ENCODE data around the gene KNDC1. TPM values are rescaled to one million over a fixed set of nuclear protein-coding genes. Genes with fewer than 3 reads are reported as not detected.
A peak's percentile ranks its signal among the peaks of the same experiment; 100 is the strongest.
"Not testable (repeated sequence)": the region's sequence is repeated elsewhere in the genome, so short reads cannot be mapped to it uniquely, and the experiment has no call there.

KNDC1 gene
- not detected for total RNA-seq

GRCh38 chr10:133159950-133160825, at the start of gene KNDC1:
KNDC1 (plus strand) TSS chr10:133160219; CDS start chr10:133160468, 249 bp downstream.
- no peak within 1 kb of the TSS for H3K27ac Mint-ChIP-seq
- no peaks in the 10 kb centered on the region for H3K36me3 Mint-ChIP-seq
- DNase-seq = peak; percentile 43
- H3K27me3 Mint-ChIP-seq = peaks cover 27% of the 10 kb centered on the region
- no peaks in the 10 kb centered on the region for H3K4me1 Mint-ChIP-seq
- H3K9me3 Mint-ChIP-seq = no peaks in the 10 kb centered on the region
- H3K4me3 Mint-ChIP-seq = no peak within 1 kb of the TSS

GRCh38 chr10:133110609-133111275, 49.3 kb upstream of the KNDC1 start:
- Mint-ChIP-seq H3K27me3 (peaks cover 5% of the 10 kb centered on the region), H3K4me3 (no peak overlapping the region), H3K4me1 (no peaks in the 10 kb centered on the region), H3K36me3 (no peaks in the 10 kb centered on the region), H3K27ac (no peak overlapping the region), H3K9me3 (peaks cover 22% of the 10 kb centered on the region)
- DNase-seq = no peak

GRCh38 chr10:133111640-133112039, 48.4 kb upstream of the KNDC1 start:
- H3K27ac Mint-ChIP-seq, H3K27me3 Mint-ChIP-seq, H3K36me3 Mint-ChIP-seq, H3K4me3 Mint-ChIP-seq, H3K4me1 Mint-ChIP-seq, DNase-seq: not testable (repeated sequence)
- peaks cover 21% of the 10 kb centered on the region for H3K9me3 Mint-ChIP-seq

- no peak for DNase-seq
- no peak overlapping the region for H3K4me3 Mint-ChIP-seq
- H3K36me3 Mint-ChIP-seq = no peaks in the 10 kb centered on the region
- H3K9me3 Mint-ChIP-seq = peaks cover 8% of the 10 kb centered on the region
- no peaks in the 10 kb centered on the region for H3K4me1 Mint-ChIP-seq
- no peak overlapping the region for H3K27ac Mint-ChIP-seq
- H3K27me3 Mint-ChIP-seq = peaks cover 5% of the 10 kb centered on the region
Observed at GRCh38 chr10:133113146-133113830, 46.7 kb upstream of the KNDC1 start.

GRCh38 chr10:133113847-133114246, 46.2 kb upstream of the KNDC1 start:
- Mint-ChIP-seq H3K4me1 (no peaks in the 10 kb centered on the region), H3K27me3 (peaks cover 5% of the 10 kb centered on the region), H3K36me3 (no peaks in the 10 kb centered on the region), H3K27ac (no peak overlapping the region), H3K9me3 (peaks cover 6% of the 10 kb centered on the region), H3K4me3 (no peak overlapping the region)
- no peak for DNase-seq

- Mint-ChIP-seq H3K9me3 (peaks cover 3% of the 10 kb centered on the region), H3K4me1 (no peaks in the 10 kb centered on the region), H3K36me3 (no peaks in the 10 kb centered on the region), H3K27ac (no peak overlapping the region), H3K27me3 (peaks cover 5% of the 10 kb centered on the region), H3K4me3 (no peak overlapping the region)
- DNase-seq = no peak
Observed at GRCh38 chr10:133114251-133114650, 45.8 kb upstream of the KNDC1 start.

- no peak overlapping the region for H3K27ac Mint-ChIP-seq
- H3K9me3 Mint-ChIP-seq = no peaks in the 10 kb centered on the region
- DNase-seq = no peak
- H3K4me3 Mint-ChIP-seq = no peak overlapping the region
- H3K4me1 Mint-ChIP-seq = no peaks in the 10 kb centered on the region
- H3K36me3 Mint-ChIP-seq = no peaks in the 10 kb centered on the region
- H3K27me3 Mint-ChIP-seq = peaks cover 5% of the 10 kb centered on the region
Observed at GRCh38 chr10:133114726-133115452, 45.1 kb upstream of the KNDC1 start.

GRCh38 chr10:133115453-133115842, 44.6 kb upstream of the KNDC1 start:
- no peaks in the 10 kb centered on the region for H3K9me3 Mint-ChIP-seq
- DNase-seq = no peak
- H3K27me3 Mint-ChIP-seq = peaks cover 5% of the 10 kb centered on the region
- no peak overlapping the region for H3K27ac Mint-ChIP-seq
- no peaks in the 10 kb centered on the region for H3K36me3 Mint-ChIP-seq
- no peaks in the 10 kb centered on the region for H3K4me1 Mint-ChIP-seq
- no peak overlapping the region for H3K4me3 Mint-ChIP-seq

GRCh38 chr10:133115976-133116375, 44.0 kb upstream of the KNDC1 start:
- Mint-ChIP-seq H3K4me1 (no peaks in the 10 kb centered on the region), H3K9me3 (no peaks in the 10 kb centered on the region), H3K36me3 (no peaks in the 10 kb centered on the region), H3K27ac (no peak overlapping the region), H3K27me3 (peaks cover 5% of the 10 kb centered on the region), H3K4me3 (no peak overlapping the region)
- DNase-seq = no peak

GRCh38 chr10:133116455-133116854, 43.6 kb upstream of the KNDC1 start:
- no peak for DNase-seq
- Mint-ChIP-seq H3K27me3 (peaks cover 5% of the 10 kb centered on the region), H3K4me3 (no peak overlapping the region)

GRCh38 chr10:133117036-133117687, 42.9 kb upstream of the KNDC1 start:
- Mint-ChIP-seq H3K27me3 (no peaks in the 10 kb centered on the region), H3K9me3 (no peaks in the 10 kb centered on the region), H3K27ac (no peak overlapping the region), H3K36me3 (no peaks in the 10 kb centered on the region), H3K4me3 (no peak overlapping the region), H3K4me1 (no peaks in the 10 kb centered on the region)
- DNase-seq = no peak

More at GRCh38 chr10:133116455-133116854, 43.6 kb upstream of the KNDC1 start:
- Mint-ChIP-seq H3K27ac (no peak overlapping the region), H3K4me1 (no peaks in the 10 kb centered on the region), H3K36me3 (no peaks in the 10 kb centered on the region), H3K9me3 (no peaks in the 10 kb centered on the region)

- Mint-ChIP-seq H3K36me3 (no peaks in the 10 kb centered on the region), H3K4me3 (no peak overlapping the region), H3K27me3 (peaks cover 2% of the 10 kb centered on the region), H3K27ac (no peak overlapping the region), H3K9me3 (no peaks in the 10 kb centered on the region), H3K4me1 (no peaks in the 10 kb centered on the region)
- DNase-seq = no peak
Observed at GRCh38 chr10:133117688-133118071, 42.3 kb upstream of the KNDC1 start.

GRCh38 chr10:133121479-133121878, 38.5 kb upstream of the KNDC1 start:
- no peaks in the 10 kb centered on the region for H3K36me3 Mint-ChIP-seq
- peaks cover 30% of the 10 kb centered on the region for H3K27me3 Mint-ChIP-seq
- peaks cover 7% of the 10 kb centered on the region for H3K4me1 Mint-ChIP-seq
- H3K9me3 Mint-ChIP-seq = no peaks in the 10 kb centered on the region
- DNase-seq = no peak
- no peak overlapping the region for H3K4me3 Mint-ChIP-seq
- no peak overlapping the region for H3K27ac Mint-ChIP-seq

GRCh38 chr10:133122171-133122935, 37.7 kb upstream of the KNDC1 start:
- H3K9me3 Mint-ChIP-seq = no peaks in the 10 kb centered on the region
- H3K36me3 Mint-ChIP-seq = no peaks in the 10 kb centered on the region
- H3K4me1 Mint-ChIP-seq = peaks cover 7% of the 10 kb centered on the region
- no peak for DNase-seq
- H3K27me3 Mint-ChIP-seq = peaks cover 30% of the 10 kb centered on the region
- H3K27ac Mint-ChIP-seq = no peak overlapping the region
- no peak overlapping the region for H3K4me3 Mint-ChIP-seq
